Neural progenitor cell (in vitro differentiated cells): Measurements from ENCODE around the gene MYL5. TPM values are rescaled to one million over a fixed set of nuclear protein-coding genes. Genes with fewer than 3 reads are reported as not detected.

ENCODE experiments used
- DNase-seq: peaks from one replicate; pipeline ENCODE4 v3.0.0-alpha.2; 2016; ENCODE audit warnings: low spot score
- H2AFZ ChIP-seq: fragments of 200-600 bp; sonication (generic); replicated peaks from 2 replicates; pipeline ENCODE4 v1.6.1; 2016; ENCODE audit warnings: antibody characterized with exemption
- H3F3A ChIP-seq: fragments of 200-600 bp; sonication (generic); 2 replicates; pipeline ENCODE4 v1.6.1; 2016; ENCODE audit warnings: antibody characterized with exemption, low read depth
- H3K27ac ChIP-seq: fragments of 200-600 bp; sonication (generic); 2 replicates; pipeline ENCODE4 v1.5.1; 2016; ENCODE audit warnings: mild to moderate bottlenecking
- H3K27me3 ChIP-seq: fragments of 200-600 bp; sonication (generic); 2 replicates; pipeline ENCODE4 v1.6.1; 2016; ENCODE audit warnings: mild to moderate bottlenecking, moderate library complexity
- H3K36me3 ChIP-seq: fragments of 200-600 bp; sonication (generic); 2 replicates; pipeline ENCODE4 v1.5.1; 2016
- H3K4me1 ChIP-seq: fragments of 200-600 bp; sonication (generic); 2 replicates; pipeline ENCODE4 v1.6.1; 2016; ENCODE audit warnings: mixed run types
- H3K4me2 ChIP-seq: fragments of 200-600 bp; sonication (generic); 2 replicates; pipeline ENCODE4 v1.6.1; 2016
- H3K4me3 ChIP-seq: fragments of 200-600 bp; sonication (generic); 2 replicates; pipeline ENCODE4 v1.5.1; 2016
- H3K79me2 ChIP-seq: fragments of 200-600 bp; sonication (generic); 2 replicates; pipeline ENCODE4 v1.6.1; 2016; ENCODE audit warnings: low read depth
- H3K9ac ChIP-seq: fragments of 200-600 bp; sonication (generic); 2 replicates; pipeline ENCODE4 v1.6.1; 2016
- H3K9me3 ChIP-seq: fragments of 200-600 bp; sonication (generic); 2 replicates; pipeline ENCODE4 v1.5.1; 2016; ENCODE audit warnings: low read depth
- H4K20me1 ChIP-seq: fragments of 200-600 bp; sonication (generic); 2 replicates; pipeline ENCODE4 v1.6.1; 2016; ENCODE audit warnings: low read depth
- H3K27ac Mint-ChIP-seq: 3 replicates; pipeline ENCODE4 v1.8.0; 2021; ENCODE audit warnings: mixed read lengths
- H3K27me3 Mint-ChIP-seq: 2 replicates; pipeline ENCODE4 v1.8.0; 2022; ENCODE audit warnings: low read depth, mild to moderate bottlenecking, inconsistent platforms, moderate library complexity, mixed read lengths; ENCODE audit not compliant: insufficient read depth
- H3K36me3 Mint-ChIP-seq: 3 replicates; pipeline ENCODE4 v1.8.0; 2021; ENCODE audit warnings: mixed read lengths
- H3K4me1 Mint-ChIP-seq: 3 replicates; pipeline ENCODE4 v1.8.0; 2021; ENCODE audit warnings: mixed read lengths
- H3K4me3 Mint-ChIP-seq: 3 replicates; pipeline ENCODE4 v1.8.0; 2021; ENCODE audit warnings: mild to moderate bottlenecking, moderate library complexity, mixed read lengths
- H3K9me3 Mint-ChIP-seq: 3 replicates; pipeline ENCODE4 v1.8.0; 2020; ENCODE audit warnings: mixed read lengths
- CTCF ChIP-seq: fragments of 200-600 bp; sonication (generic); IDR thresholded peaks from 2 replicates; pipeline ENCODE4 v1.5.1; 2017; ENCODE audit warnings: antibody characterized with exemption, mild to moderate bottlenecking
- EZH2 ChIP-seq: fragments of 200-600 bp; sonication (generic); IDR thresholded peaks from 2 replicates; pipeline ENCODE4 v1.6.1; 2017; ENCODE audit warnings: antibody characterized with exemption, mild to moderate bottlenecking, moderate library complexity
- EZH2phosphoT487 ChIP-seq: fragments of 200-600 bp; sonication (generic); IDR thresholded peaks from 2 replicates; pipeline ENCODE4 v1.6.1; 2017; ENCODE audit warnings: antibody characterized with exemption
- total RNA-seq: library from RNA; depleted of rRNA; stranded (reverse); fragments of >200 nt; gene quantifications from 2 replicates; pipeline ENCODE4 v1.2.3, GENCODE V29; 2015; ENCODE audit warnings: low replicate concordance

MYL5 gene
- total RNA-seq, 1 donor from 2014 or later = 0.21 TPM

GRCh38 chr4:665751-666435 lies 8.4 kb upstream of the MYL5 start:
- Histone ChIP-seq H3K27ac (no peak overlapping the region), H3F3A (no peaks in the 10 kb centered on the region), H3K4me2 (no peak overlapping the region), H3K4me1 (peaks cover 5% of the 10 kb centered on the region), H3K9me3 (no peaks in the 10 kb centered on the region), H3K4me3 (no peak overlapping the region), H4K20me1 (no peaks in the 10 kb centered on the region), H2AFZ (no peak overlapping the region), H3K9ac (no peak overlapping the region), H3K79me2 (no peaks in the 10 kb centered on the region), H3K36me3 (no peaks in the 10 kb centered on the region), H3K27me3 (no peaks in the 10 kb centered on the region)
- peaks cover 8% of the 10 kb centered on the region for H3K27me3 Mint-ChIP-seq
- TF ChIP-seq EZH2phosphoT487 (no peak), EZH2 (no peak), CTCF (no peak)
- H3K9me3 Mint-ChIP-seq = no peaks in the 10 kb centered on the region
- H3K4me1 Mint-ChIP-seq = no peaks in the 10 kb centered on the region
- DNase-seq = no peak
- peaks cover 6% of the 10 kb centered on the region for H3K36me3 Mint-ChIP-seq
- no peak overlapping the region for H3K4me3 Mint-ChIP-seq
- H3K27ac Mint-ChIP-seq = no peak overlapping the region

GRCh38 chr4:666436-666810 lies 7.9 kb upstream of the MYL5 start:
- no peak for DNase-seq
- Mint-ChIP-seq H3K9me3 (no peaks in the 10 kb centered on the region), H3K4me1 (no peaks in the 10 kb centered on the region), H3K27ac (no peak overlapping the region), H3K4me3 (no peak overlapping the region), H3K27me3 (peaks cover 7% of the 10 kb centered on the region), H3K36me3 (peaks cover 7% of the 10 kb centered on the region)
- no peak overlapping the region for H3K4me2 ChIP-seq
- H3F3A ChIP-seq = no peaks in the 10 kb centered on the region
- no peak overlapping the region for H2AFZ ChIP-seq
- H3K27ac ChIP-seq = no peak overlapping the region
- H3K27me3 ChIP-seq = no peaks in the 10 kb centered on the region
- TF ChIP-seq CTCF (no peak), EZH2phosphoT487 (no peak), EZH2 (no peak)
- H3K4me1 ChIP-seq = peaks cover 5% of the 10 kb centered on the region
- no peaks in the 10 kb centered on the region for H3K9me3 ChIP-seq
- no peak overlapping the region for H3K4me3 ChIP-seq
- H3K9ac ChIP-seq = no peak overlapping the region
- H4K20me1 ChIP-seq = no peaks in the 10 kb centered on the region
- H3K79me2 ChIP-seq = no peaks in the 10 kb centered on the region
- H3K36me3 ChIP-seq = no peaks in the 10 kb centered on the region

GRCh38 chr4:666822-667544 lies 7.4 kb upstream of the MYL5 start:
- no peaks in the 10 kb centered on the region for H3K9me3 ChIP-seq
- H3K4me3 ChIP-seq = no peak overlapping the region
- Mint-ChIP-seq H3K4me1 (no peaks in the 10 kb centered on the region), H3K27ac (no peak overlapping the region), H3K27me3 (peaks cover 4% of the 10 kb centered on the region), H3K9me3 (no peaks in the 10 kb centered on the region), H3K36me3 (peaks cover 7% of the 10 kb centered on the region), H3K4me3 (no peak overlapping the region)
- no peak overlapping the region for H3K9ac ChIP-seq
- no peaks in the 10 kb centered on the region for H3K27me3 ChIP-seq
- H3K4me1 ChIP-seq = peaks cover 5% of the 10 kb centered on the region
- no peak overlapping the region for H3K27ac ChIP-seq
- no peak for DNase-seq
- H3K4me2 ChIP-seq = no peak overlapping the region
- H3K36me3 ChIP-seq = no peaks in the 10 kb centered on the region
- no peaks in the 10 kb centered on the region for H3F3A ChIP-seq
- TF ChIP-seq EZH2 (no peak), CTCF (no peak), EZH2phosphoT487 (no peak)
- no peak overlapping the region for H2AFZ ChIP-seq
- no peaks in the 10 kb centered on the region for H3K79me2 ChIP-seq
- no peaks in the 10 kb centered on the region for H4K20me1 ChIP-seq
